Skeletal muscle tissue (tissue), 5 donors: ENCODE data around the gene GAB1. TPM values are rescaled to one million over a fixed set of nuclear protein-coding genes. Genes with fewer than 3 reads are reported as not detected.

Source experiments
- H3K27ac ChIP-seq: one replicate; pipeline ENCODE4 v1.7.0; 2013; ENCODE audit warnings: mild to moderate bottlenecking, low read depth, low read length, inconsistent platforms
- H3K27me3 ChIP-seq, 3 donors: one replicate each; pipeline ENCODE4 v1.7.0; 2013; ENCODE audit warnings: low read length in 3 of 3; ENCODE audit not compliant: control insufficient read depth in 3 of 3, insufficient read depth in 3 of 3
- H3K36me3 ChIP-seq, 3 donors: one replicate each; pipeline ENCODE4 v1.7.0; 2013; ENCODE audit warnings: low read length in 3 of 3; ENCODE audit not compliant: control insufficient read depth in 3 of 3, insufficient read depth in 3 of 3
- H3K4me1 ChIP-seq, 3 donors: one replicate each; pipeline ENCODE4 v1.7.0; 2013; ENCODE audit warnings: low read length in 3 of 3, mild to moderate bottlenecking in 3 of 3; ENCODE audit not compliant: control insufficient read depth in 3 of 3, insufficient read depth in 3 of 3
- H3K4me3 ChIP-seq, 3 donors: one replicate each; pipeline ENCODE4 v1.7.0; 2013; ENCODE audit warnings: low read length in 3 of 3
- H3K9ac ChIP-seq, 3 donors: one replicate each; pipeline ENCODE4 v1.7.0; 2013; ENCODE audit warnings: low read length in 3 of 3, mild to moderate bottlenecking in 3 of 3, moderate library complexity in 2 of 3, low read depth in 1 of 3
- H3K9me3 ChIP-seq, 3 donors: one replicate each; pipeline ENCODE4 v1.7.0; 2013; ENCODE audit warnings: low read length in 3 of 3; ENCODE audit not compliant: control insufficient read depth in 3 of 3
- small RNA-seq: library from RNA; depleted of rRNA; stranded (forward); fragments of <200 nt; gene quantifications from one replicate; pipeline ENCODE3, GENCODE V24; 2014
- total RNA-seq: library from RNA; depleted of rRNA; stranded (reverse); fragments of >200 nt; gene quantifications from one replicate; pipeline ENCODE4 v1.2.3, GENCODE V29; 2014
- donor health status: Osteomylitis.

Gene GAB1
- total RNA-seq, 1 donor from 2014 or later: 36.0 TPM

DNA sequence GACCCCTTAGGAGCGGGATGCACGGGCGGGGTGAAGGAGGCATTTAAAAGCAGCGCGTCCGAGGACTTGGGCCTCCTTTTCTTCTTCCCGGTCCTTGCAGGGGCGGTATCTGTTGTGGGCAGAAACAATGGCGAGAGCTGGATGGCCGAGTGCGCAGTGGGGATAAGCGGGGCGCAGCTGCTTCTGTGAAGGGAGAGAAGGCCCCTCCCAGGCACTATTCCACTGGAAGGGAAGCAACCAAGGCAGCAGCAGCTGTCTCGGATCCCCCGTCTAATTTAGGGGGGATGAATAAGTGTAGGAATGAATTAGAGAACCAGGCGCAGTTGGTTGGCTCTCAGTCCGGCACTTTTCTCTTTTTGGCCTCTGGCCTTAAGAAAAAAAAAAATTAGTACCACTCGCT, 177.8 kb downstream of the GAB1 start:
- Histone ChIP-seq H3K27ac (peak overlapping the region; percentile 95), H3K4me3 (peak overlapping the region; percentile 95 to 97 (median 96)), H3K9ac (peak overlapping the region; percentile 94 to 98 (median 94)), H3K4me1 (peaks cover 12 to 18% (median 15%) of the 10 kb centered on the region in 3 donors), H3K36me3 (peaks cover 3 to 14% (median 3%) of the 10 kb centered on the region in 3 donors), H3K27me3 (no peaks in the 10 kb centered on the region), H3K9me3 (no peaks in the 10 kb centered on the region)

DNA sequence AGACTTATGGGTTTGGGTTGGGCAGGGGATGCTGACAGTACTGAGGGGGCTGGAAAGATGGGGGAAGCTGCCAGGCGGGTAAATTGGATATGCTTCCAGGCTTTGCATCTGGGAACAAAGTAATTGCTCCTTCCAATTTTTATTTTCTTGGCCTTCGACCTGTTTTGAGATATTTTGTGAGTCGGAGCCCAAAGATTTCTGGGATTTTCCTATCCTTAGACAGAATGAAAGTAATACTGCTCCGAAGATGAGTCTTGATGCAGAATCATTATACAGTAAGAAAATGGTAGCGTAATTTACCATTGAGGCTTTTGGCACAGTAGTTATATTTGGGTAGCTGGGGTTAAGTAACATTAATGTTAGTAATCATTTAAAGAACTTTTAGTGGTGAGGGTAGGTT, 178.2 kb downstream of the GAB1 start:
- Histone ChIP-seq H3K9ac (peak overlapping the region; percentile 94 to 98 (median 94)), H3K27ac (peak overlapping the region; percentile 95), H3K27me3 (no peaks in the 10 kb centered on the region), H3K36me3 (peaks cover 3 to 17% (median 3%) of the 10 kb centered on the region in 3 donors), H3K9me3 (no peaks in the 10 kb centered on the region), H3K4me1 (peaks cover 12 to 18% (median 15%) of the 10 kb centered on the region in 3 donors), H3K4me3 (peak overlapping the region; percentile 95 to 97 (median 96))

DNA sequence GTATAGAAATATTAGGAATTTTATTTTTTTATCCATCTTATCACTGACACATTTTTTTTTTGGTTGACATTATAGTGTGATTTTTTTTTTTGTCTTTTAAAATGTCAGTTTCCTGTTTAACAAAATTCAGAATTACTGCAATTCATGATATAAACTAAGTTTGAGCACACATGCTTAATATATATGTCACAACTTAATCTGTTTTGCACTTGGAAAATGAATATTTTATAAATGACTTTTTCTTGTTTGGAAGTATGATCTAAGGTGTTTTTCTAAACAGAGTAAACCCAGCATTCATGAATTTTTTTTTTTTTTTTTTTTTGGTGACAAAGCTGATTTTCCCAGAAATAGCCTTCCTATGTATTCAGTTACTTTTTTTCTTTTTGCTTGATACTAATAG, 179.2 kb downstream of the GAB1 start:
- H3K27me3 ChIP-seq: no peaks in the 10 kb centered on the region
- H3K36me3 ChIP-seq: peaks cover 3 to 19% (median 3%) of the 10 kb centered on the region in 3 donors
- H3K9me3 ChIP-seq: no peaks in the 10 kb centered on the region
- peaks cover 12 to 18% (median 15%) of the 10 kb centered on the region in 3 donors for H3K4me1 ChIP-seq
- H3K9ac ChIP-seq: peak overlapping the region in 1 of 3 donors; percentile 94
- H3K27ac ChIP-seq: no peak overlapping the region
- no peak overlapping the region for H3K4me3 ChIP-seq

DNA sequence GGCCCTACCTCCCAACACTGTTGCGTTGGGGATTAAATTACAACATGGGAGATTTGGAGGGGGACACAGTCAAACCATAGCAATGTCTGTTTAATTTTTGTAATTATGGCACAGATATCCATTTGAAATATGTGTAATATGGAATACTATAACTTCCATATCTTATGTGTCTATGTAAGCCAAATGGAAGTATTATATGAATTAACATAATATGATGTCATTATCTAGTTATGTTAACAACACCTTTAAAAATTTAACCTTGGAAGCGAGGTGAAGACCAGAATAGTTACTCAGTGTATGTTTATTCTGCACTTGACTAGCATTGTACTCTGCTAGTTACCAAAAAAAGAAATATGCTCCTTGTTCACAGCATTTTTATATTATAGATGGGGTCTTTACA, 181.1 kb downstream of the GAB1 start:
- Histone ChIP-seq H3K4me3 (no peak overlapping the region), H3K9ac (no peak overlapping the region), H3K4me1 (peaks cover 12 to 18% (median 15%) of the 10 kb centered on the region in 3 donors), H3K27me3 (no peaks in the 10 kb centered on the region), H3K36me3 (peaks cover 9 to 32% (median 14%) of the 10 kb centered on the region in 3 donors), H3K27ac (no peak overlapping the region), H3K9me3 (no peaks in the 10 kb centered on the region)

Small RNA genes within 50 kb of the gene (small RNA-seq; reads per million reads assigned to genes)
- gene MIR3139 (0.21 reads per million), gene RF00019 (not detected)

Other genes with a start within 250 kb of the GAB1 start
- 12.5 TPM for gene USP38, start 152.0 kb upstream of the GAB1 start, total RNA-seq
- gene SMARCA5, start 176.8 kb downstream of the GAB1 start, total RNA-seq: 42.8 TPM